Endodermal cell (in vitro differentiated cells): ENCODE data around the gene ZNF341. TPM values are rescaled to one million over a fixed set of nuclear protein-coding genes. Genes with fewer than 3 reads are reported as not detected.

Experiments used
- DNase-seq: peaks from one replicate; pipeline ENCODE4 v3.0.0-alpha.2; 2017
- H3K27ac ChIP-seq: 2 replicates; pipeline ENCODE4 v1.5.1; 2013; ENCODE audit warnings: mild to moderate bottlenecking, low read depth, low read length, moderate library complexity
- H3K27me3 ChIP-seq: 2 replicates; pipeline ENCODE4 v1.6.1; 2013; ENCODE audit warnings: mild to moderate bottlenecking, low read length, moderate library complexity; ENCODE audit not compliant: insufficient read depth, control insufficient read depth, poor library complexity, severe bottlenecking
- H3K36me3 ChIP-seq: 2 replicates; pipeline ENCODE4 v1.7.0; 2013; ENCODE audit warnings: mild to moderate bottlenecking, low read length, moderate library complexity; ENCODE audit not compliant: control insufficient read depth, insufficient read depth
- H3K4me1 ChIP-seq: one replicate; pipeline ENCODE4 v1.7.0; 2013; ENCODE audit warnings: low read length; ENCODE audit not compliant: control insufficient read depth, insufficient read depth
- H3K4me3 ChIP-seq: 2 replicates; pipeline ENCODE4 v1.5.1; 2013; ENCODE audit warnings: mild to moderate bottlenecking, low read length, moderate library complexity
- H3K9ac ChIP-seq: 2 replicates; pipeline ENCODE4 v1.6.1; 2013; ENCODE audit warnings: mild to moderate bottlenecking, low read length, moderate library complexity; ENCODE audit not compliant: poor library complexity, severe bottlenecking; ENCODE audit errors: extremely low read depth
- H3K9me3 ChIP-seq: 2 replicates; pipeline ENCODE4 v1.6.1; 2013; ENCODE audit warnings: mild to moderate bottlenecking, low read length, moderate library complexity; ENCODE audit not compliant: control insufficient read depth
- H3K27ac Mint-ChIP-seq: 2 replicates; pipeline ENCODE4 v1.8.0; 2020; ENCODE audit warnings: mixed read lengths
- H3K27me3 Mint-ChIP-seq: 2 replicates; pipeline ENCODE4 v1.8.0; 2021; ENCODE audit warnings: mild to moderate bottlenecking, mixed read lengths; ENCODE audit not compliant: insufficient read depth
- H3K36me3 Mint-ChIP-seq: 2 replicates; pipeline ENCODE4 v1.8.0; 2020; ENCODE audit warnings: low read depth, mixed read lengths
- H3K4me1 Mint-ChIP-seq: 2 replicates; pipeline ENCODE4 v1.8.0; 2020; ENCODE audit warnings: mixed read lengths
- H3K4me3 Mint-ChIP-seq: 2 replicates; pipeline ENCODE4 v1.8.0; 2020; ENCODE audit warnings: mild to moderate bottlenecking, moderate library complexity, mixed read lengths
- H3K9me3 Mint-ChIP-seq: 2 replicates; pipeline ENCODE4 v1.8.0; 2020; ENCODE audit warnings: mild to moderate bottlenecking, mixed read lengths
- CTCF ChIP-seq: fragments of 200-600 bp; sonication (generic); conservative IDR thresholded peaks from 2 replicates; pipeline ENCODE4 v1.5.0; 2021; ENCODE audit warnings: antibody characterized with exemption, mild to moderate bottlenecking
- WGBS, 2 experiments: methylation state at CpG; one replicate each; pipeline versions ENCODE4 v1.1.5 to v1.1.7; 2013; ENCODE audit warnings: missing lambda C conversion rate in 2 of 2, mixed read lengths in 1 of 2; ENCODE audit not compliant: insufficient coverage in 1 of 2, insufficient read length in 1 of 2; 5-methylcytosine and 5-hydroxymethylcytosine counted together
- total RNA-seq, 2 donors: library from RNA; stranded (reverse); fragmentation: NEBNext Ultra II Directional in 1 of 2; extraction: Animal tissue kit (Norgen Biotek cat#: 25700) in 1 of 2; gene quantifications; 2 replicates in 1 of 2; 3 replicates in 1 of 2; pipeline ENCODE4 v1.2.1, GENCODE V29; 2021

Gene ZNF341
- total RNA-seq, 2 donors from 2014 or later, result 5.4 to 6.5 TPM

GRCh38 chr20:33783818-33784217 lies 52.0 kb downstream of the ZNF341 start:
- H3K27me3 Mint-ChIP-seq, result no peaks in the 10 kb centered on the region
- peaks cover 3% of the 10 kb centered on the region for H3K4me1 Mint-ChIP-seq
- no peak for TF ChIP-seq CTCF
- H3K9me3 ChIP-seq, result no peaks in the 10 kb centered on the region
- peaks cover 4% of the 10 kb centered on the region for H3K36me3 Mint-ChIP-seq
- no peak overlapping the region for H3K4me3 Mint-ChIP-seq
- no peak overlapping the region for H3K27ac Mint-ChIP-seq
- 86 to 89% methylated on average over 3 to 4 of the region's 5 CpGs for WGBS, 2 experiments
- no peak overlapping the region for H3K27ac ChIP-seq
- no peaks in the 10 kb centered on the region for H3K36me3 ChIP-seq
- no peaks in the 10 kb centered on the region for H3K4me1 ChIP-seq
- no peak overlapping the region for H3K4me3 ChIP-seq
- no peak for DNase-seq
- H3K27me3 ChIP-seq, result no peaks in the 10 kb centered on the region
- no peak overlapping the region for H3K9ac ChIP-seq
- no peaks in the 10 kb centered on the region for H3K9me3 Mint-ChIP-seq

GRCh38 chr20:33784225-33784624 lies 52.4 kb downstream of the ZNF341 start:
- no peaks in the 10 kb centered on the region for H3K4me1 Mint-ChIP-seq
- Histone ChIP-seq H3K9ac (no peak overlapping the region), H3K27me3 (no peaks in the 10 kb centered on the region), H3K4me3 (no peak overlapping the region), H3K9me3 (no peaks in the 10 kb centered on the region), H3K4me1 (no peaks in the 10 kb centered on the region), H3K36me3 (no peaks in the 10 kb centered on the region), H3K27ac (no peak overlapping the region)
- H3K27me3 Mint-ChIP-seq, result no peaks in the 10 kb centered on the region
- TF ChIP-seq CTCF, result no peak
- H3K9me3 Mint-ChIP-seq, result no peaks in the 10 kb centered on the region
- peaks cover 4% of the 10 kb centered on the region for H3K36me3 Mint-ChIP-seq
- no peak overlapping the region for H3K27ac Mint-ChIP-seq
- 52 to 60% methylated on average over 1 to 2 of the region's 2 CpGs for WGBS, 2 experiments
- no peak for DNase-seq
- H3K4me3 Mint-ChIP-seq, result no peak overlapping the region

- no peaks in the 10 kb centered on the region for H3K27me3 ChIP-seq
- no peak overlapping the region for H3K27ac ChIP-seq
- Mint-ChIP-seq H3K4me1 (peaks cover 4% of the 10 kb centered on the region), H3K4me3 (no peak overlapping the region), H3K27me3 (no peaks in the 10 kb centered on the region), H3K9me3 (no peaks in the 10 kb centered on the region), H3K36me3 (peaks cover 4% of the 10 kb centered on the region), H3K27ac (no peak overlapping the region)
- no peak for TF ChIP-seq CTCF
- no peaks in the 10 kb centered on the region for H3K9me3 ChIP-seq
- H3K4me1 ChIP-seq, result no peaks in the 10 kb centered on the region
- WGBS, 2 experiments, result 95% methylated on average over 5 of the region's 5 CpGs
- H3K9ac ChIP-seq, result no peak overlapping the region
- DNase-seq, result no peak
- H3K36me3 ChIP-seq, result no peaks in the 10 kb centered on the region
- H3K4me3 ChIP-seq, result no peak overlapping the region
These were observed 53.7 kb downstream of the ZNF341 start for GRCh38 chr20:33785503-33785902.
